Measurements from ENCODE around the gene RBM38.

Gene RBM38

GRCh38 chr20:57374931-57375651 lies 16.1 kb upstream of the RBM38 start:
- no peak for DNase-seq (ENCODE audit: low read depth)

GRCh38 chr20:57375652-57376230 lies 15.5 kb upstream of the RBM38 start:
- DNase-seq (ENCODE audit: low read depth), result no peak

- no peak for DNase-seq (ENCODE audit: low read depth)
Measured at GRCh38 chr20:57377350-57377749, 13.8 kb upstream of the RBM38 start.

- no peak for DNase-seq (ENCODE audit: low read depth)
Measured at GRCh38 chr20:57378107-57378506, 13.1 kb upstream of the RBM38 start.

- DNase-seq (ENCODE audit: low read depth), result no peak
Measured at GRCh38 chr20:57378646-57379262, 12.4 kb upstream of the RBM38 start.

GRCh38 chr20:57379263-57379647 lies 11.9 kb upstream of the RBM38 start:
- no peak for DNase-seq (ENCODE audit: low read depth)

GRCh38 chr20:57380081-57380750 lies 11.0 kb upstream of the RBM38 start:
- DNase-seq (ENCODE audit: low read depth), result no peak

- DNase-seq (ENCODE audit: low read depth), result peak; percentile 78
Measured at GRCh38 chr20:57381596-57382503, 9.3 kb upstream of the RBM38 start.

GRCh38 chr20:57382516-57382915 lies 8.7 kb upstream of the RBM38 start:
- no peak for DNase-seq (ENCODE audit: low read depth)

- no peak for DNase-seq (ENCODE audit: low read depth)
Measured at GRCh38 chr20:57383447-57384347, 7.5 kb upstream of the RBM38 start.

- no peak for DNase-seq (ENCODE audit: low read depth)
Measured at GRCh38 chr20:57384486-57384885, 6.7 kb upstream of the RBM38 start.

- no peak for DNase-seq (ENCODE audit: low read depth)
Measured at GRCh38 chr20:57384953-57385761, 6.0 kb upstream of the RBM38 start.

GRCh38 chr20:57385940-57386339 lies 5.3 kb upstream of the RBM38 start:
- no peak for DNase-seq (ENCODE audit: low read depth)

GRCh38 chr20:57386762-57387161 lies 4.4 kb upstream of the RBM38 start:
- no peak for DNase-seq (ENCODE audit: low read depth)

GRCh38 chr20:57387463-57387862 lies 3.7 kb upstream of the RBM38 start:
- no peak for DNase-seq (ENCODE audit: low read depth)

GRCh38 chr20:57387945-57388371 lies 3.2 kb upstream of the RBM38 start:
- no peak for DNase-seq (ENCODE audit: low read depth)

- no peak for DNase-seq (ENCODE audit: low read depth)
Measured at GRCh38 chr20:57388953-57389694, 2.1 kb upstream of the RBM38 start.

GRCh38 chr20:57389695-57390603 lies 1.2 kb upstream of the RBM38 start:
- DNase-seq (ENCODE audit: low read depth), result peak; percentile 50

Measured in stimulated activated CD8-positive, alpha-beta memory T cell treated with anti-CD3 and anti-CD28 coated beads, Interleukin-4, amount 100 ng/mL, for 24 hours (primary cell).